C4-2B (cell line): ENCODE data around the gene MOB2.

Experiments used
- H3K27ac ChIP-seq: fragments of 450-650 bp; 2 replicates; pipeline ENCODE4 v1.5.1; 2017
- CTCF ChIP-seq: fragments of 450-650 bp; conservative IDR thresholded peaks from 2 replicates; pipeline ENCODE4 v1.5.1; 2017; ENCODE audit warnings: mild to moderate bottlenecking
- ZFX ChIP-seq: fragments of 450-650 bp; IDR thresholded peaks from 2 replicates; pipeline ENCODE4 v1.6.1; 2017

MOB2 gene

GRCh38 chr11:1421291-1421690 lies 65.3 kb downstream of the MOB2 start:
- TF ChIP-seq ZFX (no peak), CTCF (no peak)

GRCh38 chr11:1419811-1420210 lies 66.8 kb downstream of the MOB2 start:
- H3K27ac ChIP-seq = no peak overlapping the region
- TF ChIP-seq CTCF = no peak
- no peak for TF ChIP-seq ZFX

More at GRCh38 chr11:1421291-1421690, 65.3 kb downstream of the MOB2 start:
- H3K27ac ChIP-seq = no peak overlapping the region
